Eye (tissue), 1 donor: ENCODE measurements around the gene GALNT17.

Experiments
- DNase-seq: peaks from one replicate; pipeline ENCODE4 v3.0.0-alpha.2; 2015

GALNT17 gene

DNA sequence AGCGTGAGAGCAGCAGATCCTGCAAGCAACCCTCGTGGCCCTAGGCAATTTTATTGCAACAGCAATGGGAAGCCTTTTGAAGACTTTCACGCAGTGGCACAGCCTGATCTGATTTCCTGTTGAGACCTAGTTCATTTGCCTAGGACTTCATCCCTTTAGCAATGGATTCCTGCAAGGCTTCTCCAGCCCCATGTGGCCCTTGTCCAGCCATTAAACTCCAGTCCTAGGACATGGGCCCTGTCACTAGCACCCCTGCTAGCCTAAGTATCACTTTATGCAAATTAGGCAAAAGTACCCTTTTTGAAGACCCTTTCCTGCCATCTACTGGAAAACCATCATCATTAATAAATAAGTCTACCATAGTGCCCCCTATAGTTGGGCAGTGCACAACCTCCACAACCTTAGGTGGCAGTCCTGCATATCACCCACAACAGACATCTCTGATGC, 379.4 kb downstream of the GALNT17 start:
- no peak for DNase-seq

DNA sequence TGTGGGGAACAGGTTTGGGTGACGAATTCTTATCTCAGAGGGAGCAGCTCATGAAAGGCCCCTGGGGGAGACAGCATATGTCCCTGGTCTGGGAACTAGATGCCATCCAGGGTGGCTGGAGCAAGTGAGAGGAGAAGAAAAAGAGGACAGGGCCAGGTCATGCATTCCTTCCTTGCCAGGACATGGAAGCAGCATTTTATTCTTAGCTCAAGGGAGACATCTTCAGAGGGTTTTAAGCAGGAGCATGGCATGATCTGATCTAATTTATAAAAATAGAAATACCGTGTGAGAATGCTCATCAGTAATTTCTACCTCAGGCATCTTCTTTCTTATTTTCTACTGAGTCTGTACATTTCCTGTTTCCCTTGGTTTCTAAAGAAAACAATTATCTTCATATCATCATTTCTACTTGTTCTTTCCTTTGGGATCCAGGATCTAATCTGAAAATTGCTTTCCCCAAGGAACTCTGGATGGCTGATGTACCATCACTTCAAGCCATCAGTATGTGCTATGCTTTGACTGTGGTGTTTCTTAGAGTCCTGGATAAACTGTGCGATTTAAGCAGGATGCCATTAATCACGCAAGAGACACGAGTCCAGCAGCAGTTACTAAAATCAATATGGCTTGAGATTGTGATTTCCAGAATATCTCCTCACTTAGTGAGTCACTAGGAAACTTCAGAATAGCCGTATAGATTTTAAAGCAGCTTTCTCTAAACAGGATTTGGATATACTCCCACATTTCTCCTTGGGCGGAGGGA, 386.2 kb downstream of the GALNT17 start:
- DNase-seq = no peak

DNA sequence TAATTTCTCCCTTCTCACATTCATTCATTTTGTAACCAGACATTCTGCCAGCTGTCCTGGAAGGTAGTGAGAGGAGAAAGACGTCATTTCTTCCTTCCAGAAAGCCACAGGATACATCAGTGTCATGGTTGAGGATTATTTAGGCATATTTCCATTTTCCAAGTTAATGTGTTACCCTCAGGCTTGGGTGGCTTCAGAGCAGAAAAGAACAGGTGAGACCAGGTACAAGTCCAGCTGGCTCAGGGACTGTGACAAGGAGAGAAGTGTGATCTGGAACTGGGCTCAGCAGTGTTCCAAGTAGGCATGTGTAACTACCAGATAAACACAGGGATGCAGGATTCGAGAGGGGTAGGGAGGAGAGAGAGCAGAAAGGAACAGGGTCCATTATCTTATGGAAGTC, 386.9 kb downstream of the GALNT17 start:
- no peak for DNase-seq

DNA sequence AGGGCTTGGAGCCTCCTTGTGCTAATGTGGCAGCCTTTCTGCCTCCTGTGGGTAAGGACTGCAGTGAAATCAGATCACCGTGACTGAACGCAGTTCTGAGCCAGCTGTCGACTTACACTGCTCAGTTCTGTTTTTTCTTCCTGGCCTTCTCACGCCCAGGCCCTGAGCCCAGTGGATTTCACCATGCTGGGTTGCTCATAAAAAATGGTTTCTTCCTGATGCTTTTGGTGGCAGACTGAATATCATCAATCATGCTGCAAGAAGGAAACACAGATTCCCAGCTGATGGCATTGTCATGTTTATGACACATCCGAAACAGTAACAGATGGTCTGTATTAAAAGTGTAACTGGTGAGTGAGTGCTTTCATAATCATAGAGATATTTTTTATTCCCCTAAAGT, 389.6 kb downstream of the GALNT17 start:
- DNase-seq = peak; percentile 5

DNA sequence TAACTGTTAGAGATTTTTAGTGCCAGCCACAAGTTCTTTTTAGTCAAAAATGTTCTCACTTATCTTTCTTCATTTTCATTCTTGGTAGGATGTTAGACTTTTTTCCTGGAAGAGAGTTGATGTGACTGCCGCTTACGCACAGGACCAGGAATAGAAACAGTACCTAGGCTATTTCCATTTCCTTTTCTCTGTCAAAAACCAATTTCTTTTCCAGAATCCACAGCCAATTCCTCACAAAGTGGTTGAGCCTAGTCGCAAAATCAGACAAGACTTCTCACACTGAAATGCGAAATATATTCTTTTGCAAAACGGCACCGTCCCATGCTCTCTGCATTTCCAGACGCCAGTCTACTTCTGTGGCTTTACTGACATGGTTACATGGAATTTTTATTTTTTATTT, 394.2 kb downstream of the GALNT17 start:
- no peak for DNase-seq

DNA sequence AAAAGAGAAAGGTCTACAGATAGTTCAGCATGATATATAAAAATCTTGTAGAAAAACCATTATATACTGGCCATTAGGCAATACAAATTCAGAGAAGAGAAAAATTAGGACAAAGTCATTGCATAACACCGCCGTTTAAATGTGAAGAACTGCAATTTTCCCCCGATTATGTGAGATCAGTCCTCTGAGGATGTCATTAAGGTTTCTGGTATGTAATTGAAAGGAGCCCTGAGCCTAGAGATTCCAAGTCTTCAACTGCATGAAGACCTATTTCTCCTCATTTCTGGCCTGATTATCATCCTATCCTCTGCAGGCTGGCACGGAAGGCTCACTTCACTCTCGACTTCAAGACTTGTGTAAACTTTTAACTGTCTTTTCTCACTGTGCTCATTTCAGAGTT, 395.3 kb downstream of the GALNT17 start:
- no peak for DNase-seq

DNA sequence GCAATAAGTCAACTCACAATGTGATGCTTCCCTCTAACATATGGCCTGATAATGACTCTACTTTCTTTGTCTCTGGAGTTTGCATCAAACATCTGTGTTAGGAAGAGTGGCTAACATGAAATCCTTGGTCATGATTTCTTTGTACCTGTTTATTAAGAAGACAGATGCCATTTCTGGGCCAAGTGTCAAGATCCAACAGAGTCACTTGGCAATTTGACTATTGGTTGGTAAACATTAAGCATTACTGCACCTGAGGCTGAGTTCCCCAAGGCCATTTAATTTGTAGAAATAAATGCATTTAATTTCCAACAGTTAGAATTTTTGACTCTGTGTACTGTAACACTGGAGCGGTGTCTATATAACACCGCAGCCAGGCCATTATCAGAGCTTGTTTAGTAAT, 403.7 kb downstream of the GALNT17 start:
- DNase-seq = no peak

DNA sequence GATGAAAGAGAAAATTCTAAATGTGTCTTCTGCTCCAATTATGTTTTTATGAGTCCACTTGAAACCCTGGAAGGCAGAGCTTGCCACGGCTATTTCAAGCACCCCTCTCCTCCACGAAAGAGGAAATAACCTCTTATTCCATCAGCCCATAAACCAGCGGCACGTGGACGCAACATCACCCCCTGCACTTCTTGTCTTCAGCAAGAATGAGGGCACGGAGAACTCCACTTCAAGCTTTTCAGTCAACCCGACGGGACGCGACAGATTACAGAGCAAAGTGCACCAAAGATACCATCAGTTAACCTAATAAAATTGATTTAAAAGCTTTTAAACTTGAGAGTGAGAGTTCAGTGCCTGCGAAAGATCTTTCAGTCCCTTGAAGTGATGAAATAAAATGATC, 406.3 kb downstream of the GALNT17 start:
- DNase-seq = no peak

DNA sequence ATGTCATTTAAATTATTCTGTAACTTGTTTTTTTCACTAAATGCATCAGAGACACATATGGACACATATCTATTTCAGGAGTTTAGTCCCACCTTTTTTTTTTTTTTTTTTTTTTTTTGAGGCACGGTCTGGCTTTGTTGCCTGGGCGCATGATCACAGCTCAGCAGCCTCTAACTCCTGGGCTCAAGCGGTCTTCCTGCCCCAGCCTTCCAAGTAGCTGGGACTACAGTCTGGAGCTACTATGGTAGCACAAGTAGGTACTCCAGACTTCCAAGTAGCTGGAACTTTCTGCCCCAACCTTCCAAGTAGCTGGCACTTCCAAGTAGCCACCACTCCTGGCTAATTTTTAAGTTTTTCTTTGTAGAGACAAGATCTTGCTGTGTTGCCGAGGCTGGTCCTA, 407.7 kb downstream of the GALNT17 start:
- no peak for DNase-seq

DNA sequence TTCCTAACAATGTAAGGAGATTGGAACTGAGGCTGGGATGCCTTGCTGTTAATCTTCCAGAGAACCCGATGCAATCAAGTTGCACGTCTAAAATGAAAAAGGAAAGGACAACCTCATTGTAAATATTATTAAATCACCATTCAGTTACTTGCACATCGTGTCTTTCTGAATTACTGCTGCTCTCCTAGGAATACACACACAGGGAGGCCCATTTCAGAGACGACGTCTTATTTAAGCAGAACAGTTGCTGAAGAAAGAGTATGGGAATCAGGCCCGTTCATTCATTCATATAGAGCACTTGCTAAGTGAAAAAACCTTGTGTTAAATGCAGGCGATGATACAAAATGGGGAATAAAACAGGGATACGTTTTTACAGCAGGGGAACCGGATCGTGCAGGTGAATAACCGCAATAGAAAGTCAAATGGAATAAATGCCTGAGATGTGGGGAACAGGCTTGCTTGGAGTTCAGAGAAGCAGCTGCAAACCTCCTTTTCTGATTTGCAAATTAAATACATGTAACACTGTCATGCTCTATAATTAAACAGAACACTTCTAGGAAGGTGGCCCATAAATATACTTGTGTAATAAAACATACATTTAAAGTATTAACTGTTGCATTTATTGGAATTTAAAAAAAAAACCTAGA, 409.9 kb downstream of the GALNT17 start:
- no peak for DNase-seq

DNA sequence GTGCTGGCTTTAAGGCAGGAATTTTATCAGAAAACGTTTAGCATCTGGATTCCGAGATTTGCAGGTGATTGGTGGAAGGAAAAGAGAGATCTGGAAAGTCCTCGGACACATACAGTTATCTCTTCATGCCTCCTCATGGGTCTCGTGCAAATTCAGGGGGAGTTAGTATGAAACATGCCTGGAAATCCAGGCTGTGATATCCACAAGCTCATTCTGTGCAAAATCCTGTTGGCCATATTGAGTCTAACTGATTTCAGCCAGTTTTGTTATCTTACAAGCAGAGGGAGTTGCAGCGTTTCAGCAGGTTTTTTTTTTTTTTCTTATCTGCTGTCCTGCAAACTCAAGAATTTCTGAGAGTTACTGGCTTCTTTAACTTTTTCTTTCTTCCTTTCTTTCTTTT, 411.5 kb downstream of the GALNT17 start:
- no peak for DNase-seq

DNA sequence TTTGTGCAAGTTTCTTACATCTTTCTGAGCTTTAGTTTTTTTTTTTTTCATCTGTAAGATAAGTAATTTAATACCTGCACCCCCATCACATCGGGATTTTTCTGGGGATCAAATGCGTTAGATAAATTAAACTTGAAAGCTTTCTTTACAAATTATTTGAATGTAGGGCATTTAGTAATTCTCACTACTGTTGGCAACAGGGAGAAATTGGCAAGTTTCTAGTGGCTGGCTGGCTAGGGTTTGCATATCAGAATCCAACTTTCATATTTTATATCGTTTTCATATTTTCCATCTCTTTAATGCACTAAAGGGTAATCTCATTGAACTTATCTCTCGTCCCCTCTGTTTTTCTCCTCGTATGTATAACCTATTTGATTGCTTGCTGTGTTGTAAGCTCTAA, 412.9 kb downstream of the GALNT17 start:
- DNase-seq = no peak

DNA sequence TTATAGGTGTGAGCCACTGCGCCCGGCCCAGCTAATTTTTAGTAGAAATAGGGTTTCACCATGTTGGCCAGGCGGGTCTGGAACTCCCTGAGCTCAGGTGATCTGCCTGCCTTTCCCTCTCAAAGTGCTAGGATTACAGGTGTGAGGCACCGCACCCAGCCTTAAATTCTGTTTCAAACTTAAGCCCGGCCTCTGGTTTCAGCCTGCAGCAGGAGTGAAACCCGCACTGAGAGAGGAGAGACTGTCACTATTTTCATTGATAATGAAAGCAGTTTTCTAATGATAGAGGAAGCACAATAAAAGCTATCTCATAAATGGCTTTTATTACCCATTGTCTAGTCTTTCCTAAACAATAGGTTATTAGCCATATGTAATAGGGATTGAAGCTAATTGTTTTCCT, 415.5 kb downstream of the GALNT17 start:
- no peak for DNase-seq

DNA sequence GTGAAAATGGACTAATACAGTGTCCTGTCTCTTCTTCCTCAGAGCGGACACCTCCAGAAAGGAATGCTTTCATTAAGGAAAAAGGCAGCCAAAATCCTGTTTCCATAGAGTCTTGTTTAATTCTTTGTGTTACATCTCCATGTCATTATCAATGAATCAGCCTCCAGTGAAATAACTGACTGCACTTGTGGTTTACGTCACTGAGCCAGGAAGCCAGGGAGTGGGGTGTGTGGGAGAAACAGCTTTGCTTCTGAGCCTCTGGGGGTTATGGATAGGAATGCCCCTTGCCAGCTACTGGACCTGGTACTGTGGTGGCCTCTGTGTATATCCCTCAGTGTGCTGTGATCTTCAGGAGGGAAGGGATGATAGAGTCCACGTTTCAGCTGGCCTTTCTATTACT, 416.8 kb downstream of the GALNT17 start:
- DNase-seq = no peak

DNA sequence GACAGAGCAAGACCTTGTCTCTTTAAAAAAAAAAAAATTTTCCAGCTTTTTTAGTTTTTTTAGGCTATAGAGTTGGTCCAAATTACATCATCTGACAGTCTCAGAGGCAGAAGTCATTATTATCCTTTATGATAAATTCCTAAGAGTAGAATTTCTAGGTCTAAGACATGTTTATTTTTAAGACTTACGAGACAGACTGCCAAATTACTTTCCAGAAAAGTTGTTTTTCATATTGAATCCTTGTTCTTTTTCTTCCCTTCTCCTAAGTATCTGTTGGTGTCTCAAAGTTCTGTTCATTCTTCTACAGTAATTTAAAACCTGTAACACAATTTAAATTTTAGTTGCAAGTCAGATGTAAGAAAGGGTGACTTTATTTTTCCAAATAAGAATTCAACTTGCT, 421.4 kb downstream of the GALNT17 start:
- DNase-seq = no peak

DNA sequence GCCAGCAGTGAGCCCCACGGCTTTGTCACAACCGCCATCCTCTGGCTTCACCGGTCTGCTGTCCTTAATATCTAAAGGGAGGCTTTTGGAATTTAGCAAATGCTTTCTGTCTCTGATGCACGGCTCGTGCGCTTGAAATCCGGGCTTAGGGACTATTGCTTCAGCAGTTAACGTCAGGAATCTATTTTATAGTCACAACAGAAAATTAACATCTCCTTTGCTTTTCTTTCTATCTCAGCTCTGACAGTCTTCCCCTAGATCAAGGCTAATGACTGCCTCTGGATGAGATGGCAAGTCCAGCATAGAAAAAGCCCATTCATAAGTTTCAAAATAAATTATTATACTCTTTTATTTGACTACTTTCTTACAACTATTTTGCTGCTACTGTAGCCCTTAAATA, 423.8 kb downstream of the GALNT17 start:
- DNase-seq = no peak

DNA sequence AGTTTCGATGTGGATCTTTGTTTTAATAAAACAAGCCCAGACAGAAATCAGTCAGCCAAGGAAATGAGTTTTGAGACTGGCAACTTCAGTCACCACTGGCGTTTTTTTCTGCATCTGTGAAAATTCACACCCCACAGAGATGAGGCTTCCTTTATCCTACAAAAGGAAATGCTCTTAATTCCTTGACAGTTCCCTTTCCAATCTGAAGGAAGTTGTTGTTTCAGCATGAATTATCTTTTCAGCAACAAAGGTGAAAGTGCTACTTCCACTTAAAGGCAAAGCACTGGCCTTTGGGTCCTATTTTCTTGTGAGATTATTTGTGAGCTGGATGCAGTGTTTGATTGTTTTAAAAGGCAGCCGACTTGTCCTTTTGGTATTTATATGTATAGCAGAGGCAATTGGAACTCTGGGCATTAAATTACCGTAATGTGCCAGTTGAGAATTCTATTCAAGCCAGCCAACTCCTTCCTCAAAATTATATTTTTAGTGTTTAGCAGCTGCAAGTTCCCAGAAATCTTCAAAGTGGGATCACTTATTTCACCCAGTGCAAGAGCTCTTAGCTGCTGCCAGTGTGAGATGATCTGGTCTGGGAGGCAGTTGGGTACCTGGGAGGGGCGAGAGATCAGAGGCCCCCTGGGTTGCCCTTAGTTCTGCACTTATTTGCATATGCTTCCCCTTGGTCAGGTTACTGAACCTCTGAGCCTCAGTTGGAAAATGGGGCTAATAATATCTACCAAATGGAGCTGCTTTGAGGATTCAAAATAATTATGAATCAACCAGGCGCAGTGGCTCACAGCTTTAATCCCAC, 427.1 kb downstream of the GALNT17 start:
- no peak for DNase-seq

DNA sequence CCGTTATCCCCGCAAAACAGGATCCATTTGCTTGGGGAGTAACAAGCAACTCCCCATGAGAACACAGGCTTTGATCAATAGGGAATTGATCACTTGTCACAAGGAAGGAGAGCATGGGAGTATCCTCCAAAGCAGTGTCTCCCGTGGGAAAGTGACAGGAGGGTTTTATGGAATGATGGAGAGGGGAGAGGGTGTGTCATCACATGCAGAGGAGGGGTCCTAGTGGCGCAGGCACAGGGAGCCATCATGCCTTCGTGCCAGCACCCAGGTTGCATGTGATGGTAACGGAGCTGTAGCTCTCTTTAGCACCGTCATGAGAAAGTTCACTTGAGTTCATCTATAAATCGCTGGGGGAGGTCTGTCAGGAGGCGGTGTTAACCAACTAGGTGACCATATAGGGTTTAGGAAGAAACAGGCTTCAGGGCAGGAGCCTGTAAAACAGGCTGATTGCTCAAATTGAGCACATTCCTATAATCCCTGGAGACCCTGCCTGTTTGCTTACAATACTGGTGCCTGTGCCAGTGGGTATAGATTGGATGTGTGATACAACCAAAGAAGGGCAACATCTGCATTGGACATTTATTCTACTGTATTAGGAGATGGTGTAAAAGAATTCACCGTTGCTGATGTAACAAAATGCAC, 428.5 kb downstream of the GALNT17 start:
- DNase-seq = no peak

DNA sequence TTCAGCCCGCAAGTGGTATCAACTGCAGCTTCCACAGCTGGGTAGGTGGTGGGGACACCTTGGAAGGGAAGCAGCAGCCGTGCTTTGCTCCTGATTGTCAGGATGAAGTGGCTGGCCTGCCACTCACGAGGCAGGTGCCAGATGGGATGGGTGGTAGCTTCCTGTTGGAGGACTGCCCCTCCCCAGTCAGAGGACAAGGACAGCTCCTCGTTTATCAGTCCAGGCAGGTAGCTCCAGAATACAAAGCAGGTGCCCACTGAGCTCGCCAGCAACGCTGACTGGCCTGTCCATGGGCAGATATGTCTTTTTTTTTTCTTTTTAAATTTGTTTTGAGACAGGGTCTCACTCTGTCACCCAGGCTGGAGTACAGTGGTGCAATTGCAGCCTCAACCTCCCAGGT, 431.3 kb downstream of the GALNT17 start:
- DNase-seq = no peak

DNA sequence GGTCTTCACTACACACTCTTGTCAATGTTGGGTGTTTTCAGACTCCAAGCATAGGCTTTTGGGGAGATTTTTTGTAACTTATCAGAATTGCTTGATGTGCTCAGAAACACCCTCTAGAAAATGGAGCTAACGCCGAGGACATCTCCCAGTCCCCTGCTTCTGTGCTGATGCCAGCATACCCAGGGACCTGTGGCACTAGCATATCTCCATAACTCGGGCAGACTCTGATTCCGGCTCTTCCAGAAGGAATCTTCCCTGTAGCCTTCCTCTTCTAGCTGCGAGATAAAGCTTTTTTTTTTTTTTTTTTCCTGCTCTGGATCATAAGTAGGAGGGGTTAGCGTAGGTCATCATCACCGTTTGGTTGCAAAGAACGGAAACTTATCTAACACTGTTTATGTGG, 434.4 kb downstream of the GALNT17 start:
- DNase-seq = no peak

DNA sequence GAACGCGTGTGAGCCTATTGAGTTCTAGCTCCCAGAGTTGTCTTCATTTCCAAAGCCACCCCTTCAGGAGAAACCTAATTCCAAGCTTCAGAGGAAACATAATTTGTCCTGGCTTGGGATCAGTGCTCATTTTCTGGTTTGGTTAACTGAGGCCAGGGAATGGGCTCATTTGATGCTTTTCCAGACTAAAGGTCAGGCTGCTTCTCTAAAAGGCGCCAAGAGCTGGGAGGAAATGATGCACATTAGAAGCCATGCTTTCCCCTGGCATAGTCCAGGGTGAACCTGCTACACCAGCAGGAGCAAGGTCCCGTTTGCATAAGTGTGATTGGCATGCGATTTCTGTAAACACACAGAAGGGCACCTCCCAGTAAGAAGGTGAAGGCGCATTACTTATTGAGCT, 435.0 kb downstream of the GALNT17 start:
- no peak for DNase-seq

DNA sequence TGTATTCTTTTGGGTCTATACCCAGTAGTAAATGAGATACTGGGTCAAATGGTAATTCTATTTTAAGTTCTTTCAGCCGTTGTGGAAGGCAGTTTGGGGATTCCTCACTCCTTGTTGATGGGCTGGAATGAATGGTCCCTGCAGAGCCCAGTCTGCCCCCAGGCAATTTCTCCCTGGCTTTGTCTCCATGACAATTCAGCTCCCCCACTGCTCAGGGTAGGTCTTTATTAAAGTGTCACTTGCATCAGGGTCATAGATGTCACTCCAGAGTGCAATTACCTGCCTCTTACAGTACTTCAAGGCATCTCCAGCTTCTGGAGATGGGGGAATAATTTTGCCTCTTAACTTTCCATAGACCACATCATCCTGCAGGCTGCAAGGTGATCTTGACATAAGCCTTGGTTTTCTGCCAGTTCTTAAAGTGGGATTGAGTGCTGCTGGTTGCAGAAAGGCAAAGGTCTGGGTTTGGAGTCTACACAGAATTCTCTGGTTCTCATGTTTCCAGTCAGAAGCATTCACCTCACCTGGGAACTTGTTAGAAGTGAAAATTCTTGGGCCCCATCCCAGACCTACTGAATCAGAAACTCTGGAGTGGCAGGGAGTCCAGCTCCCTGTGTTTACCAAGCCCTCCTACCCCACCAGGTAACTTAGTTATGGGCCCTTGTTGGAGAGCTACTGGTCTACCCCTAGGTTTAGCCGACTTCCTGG, 442.4 kb downstream of the GALNT17 start:
- DNase-seq = peak; percentile 44

DNA sequence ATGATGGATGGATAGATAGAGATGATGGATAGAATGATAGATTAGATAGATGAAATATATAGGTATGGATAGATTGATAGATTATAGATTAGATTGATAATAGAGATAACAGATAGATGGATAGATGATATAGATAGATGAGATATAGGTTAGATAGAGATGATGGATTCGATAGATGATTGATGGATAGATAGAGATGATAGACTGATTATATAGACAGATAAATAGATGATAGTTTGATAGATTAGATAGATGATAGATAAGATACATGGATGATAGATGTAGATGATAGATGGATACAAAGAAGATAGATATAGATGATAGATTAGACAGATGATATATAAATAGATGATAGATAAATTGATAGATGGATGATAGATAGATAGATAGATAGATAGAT, 448.1 kb downstream of the GALNT17 start:
- DNase-seq = no peak
